GM18499 (cell line): ENCODE results near the gene TENM3.

Experiments
- ATAC-seq: cut with Tn5 transposase; IDR thresholded peaks from one replicate; pipeline ENCODE4 v1.9.1; 2021; ENCODE audit warnings: moderate number of reproducible peaks; ENCODE audit not compliant: insufficient read depth, unreplicated experiment

Gene TENM3

DNA sequence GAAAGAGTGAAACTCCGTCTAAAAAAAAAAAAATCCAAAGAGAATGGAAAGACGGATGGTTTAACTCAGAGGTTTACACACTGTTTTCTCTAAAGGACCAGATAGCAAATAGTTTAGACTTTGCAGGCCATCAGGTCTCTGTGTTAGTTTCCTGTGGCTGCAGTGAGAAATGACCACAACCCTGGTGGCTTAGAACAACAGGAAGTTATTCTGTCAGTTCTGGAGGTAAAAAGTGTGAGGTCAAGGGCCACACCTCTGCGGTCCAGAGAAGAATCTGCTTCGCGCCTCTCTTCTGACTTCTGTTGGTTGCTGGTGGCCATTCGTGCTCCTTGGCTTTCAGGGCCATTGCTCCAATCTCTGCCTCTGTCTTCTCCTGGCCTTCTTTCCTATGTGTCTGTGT is 76.9 kb downstream of the TENM3 start:
- ATAC-seq: no peak

DNA sequence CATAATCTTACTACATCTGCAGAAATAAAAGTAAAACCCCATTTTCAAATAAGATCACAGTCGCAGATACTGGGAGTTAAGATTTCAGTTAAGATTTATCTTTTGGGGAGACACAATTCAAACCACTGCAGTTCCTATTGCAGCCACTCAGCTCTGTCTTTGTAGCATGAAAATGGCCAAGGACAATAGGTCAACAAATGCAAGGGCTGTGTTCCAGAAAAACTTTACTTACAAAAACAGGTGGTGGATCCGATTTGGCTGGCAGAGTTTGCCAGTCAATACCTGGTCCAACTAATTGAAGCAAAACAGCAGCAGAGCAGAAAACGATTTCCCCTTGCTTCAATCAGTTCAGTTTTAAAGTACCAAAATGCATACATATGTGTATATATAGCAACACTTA is 77.4 kb downstream of the TENM3 start:
- no peak for ATAC-seq

DNA sequence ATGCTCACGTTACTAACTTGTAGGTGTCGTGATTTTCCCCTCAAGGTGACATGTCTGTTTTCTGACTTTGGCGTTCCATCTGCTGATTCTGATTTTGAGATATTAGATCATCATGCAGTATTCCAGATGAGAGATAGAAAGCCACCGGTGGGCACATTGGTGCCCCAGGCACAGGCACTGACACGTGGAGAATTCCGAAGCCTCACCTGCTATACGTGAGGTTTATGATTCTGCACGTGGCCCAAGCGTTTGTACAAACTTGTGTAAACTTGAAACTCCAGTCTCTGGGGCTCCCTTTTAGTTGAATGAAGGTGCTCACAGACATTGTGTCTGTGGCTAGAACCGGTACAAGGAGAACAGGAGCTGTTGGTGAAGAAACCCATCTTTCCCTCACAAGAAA is 81.1 kb downstream of the TENM3 start:
- no peak for ATAC-seq

DNA sequence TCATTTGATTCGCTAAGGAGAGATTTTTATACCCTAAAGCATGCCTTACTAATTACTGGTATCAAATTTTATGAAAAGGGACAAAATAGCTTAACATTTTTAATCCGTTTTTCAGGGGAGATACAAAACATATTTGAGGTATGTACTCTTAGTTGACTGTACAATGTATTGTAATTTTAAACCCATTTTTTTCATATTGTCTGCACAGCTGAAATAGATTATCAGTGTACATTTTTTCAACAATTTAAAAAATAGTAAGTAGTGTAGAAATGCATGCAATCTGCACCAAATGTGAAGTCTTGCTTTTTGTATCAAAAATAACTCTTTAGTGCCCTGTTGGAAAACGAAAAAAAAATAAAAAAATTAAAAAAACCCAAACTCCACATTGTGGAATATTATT is 82.2 kb downstream of the TENM3 start:
- no peak for ATAC-seq

DNA sequence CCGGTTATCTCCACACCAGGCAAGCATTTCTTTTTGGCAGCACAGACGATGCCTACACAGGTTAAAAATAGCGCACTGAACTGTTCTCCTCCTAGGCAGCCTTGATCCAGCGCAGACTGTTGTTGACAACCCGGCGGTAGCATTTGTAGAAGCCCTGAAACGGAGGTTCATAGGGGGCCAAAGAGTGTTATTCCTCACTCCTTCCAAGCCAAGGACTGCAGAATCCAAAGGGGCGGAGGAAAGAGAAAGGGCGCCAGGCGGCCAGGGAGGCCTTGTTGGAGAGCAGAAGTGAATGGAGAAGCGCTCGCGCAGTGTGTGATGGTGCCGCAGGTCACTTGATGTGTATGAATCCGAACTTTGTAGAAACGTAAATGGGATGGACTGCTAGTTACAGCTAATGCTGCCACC is 82.7 kb downstream of the TENM3 start:
- ATAC-seq: no peak

DNA sequence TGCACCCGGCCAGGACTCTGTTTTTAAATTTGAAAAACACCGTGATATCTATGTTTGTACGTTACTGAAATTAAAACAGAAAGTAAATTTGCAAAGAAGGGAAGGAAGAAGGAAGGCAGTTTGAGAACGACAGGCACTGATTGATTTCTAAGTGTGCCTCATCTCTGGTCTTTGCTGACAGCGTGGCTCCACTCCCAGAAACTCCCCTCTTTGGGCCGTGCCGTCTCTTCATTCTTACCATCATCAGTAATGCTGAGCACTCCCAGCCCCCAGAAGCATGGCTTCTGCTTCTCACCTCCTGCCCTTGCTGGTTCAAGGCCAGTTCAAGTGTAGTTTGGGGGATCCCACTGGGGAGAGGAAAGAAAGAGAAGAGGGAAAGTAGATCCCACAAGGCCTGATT is 85.3 kb downstream of the TENM3 start:
- ATAC-seq: no peak

DNA sequence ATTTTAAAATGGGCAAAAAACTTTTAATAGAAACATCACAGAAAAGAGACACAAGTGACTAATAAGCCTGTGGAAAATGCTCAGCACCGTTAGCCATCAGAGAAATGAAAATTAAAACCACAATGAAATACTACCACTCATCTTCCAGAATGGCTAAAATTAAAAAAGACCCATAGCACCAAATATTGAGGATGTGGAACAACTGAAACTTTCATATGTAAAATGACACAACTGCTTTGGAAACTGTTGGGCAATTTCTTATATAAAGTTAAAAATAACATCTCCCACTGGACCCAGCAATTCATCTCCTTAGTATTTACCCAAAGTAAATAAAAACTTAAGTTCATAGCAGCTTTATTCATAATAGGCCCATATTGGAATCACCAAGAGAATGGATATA is 94.2 kb downstream of the TENM3 start:
- no peak for ATAC-seq

DNA sequence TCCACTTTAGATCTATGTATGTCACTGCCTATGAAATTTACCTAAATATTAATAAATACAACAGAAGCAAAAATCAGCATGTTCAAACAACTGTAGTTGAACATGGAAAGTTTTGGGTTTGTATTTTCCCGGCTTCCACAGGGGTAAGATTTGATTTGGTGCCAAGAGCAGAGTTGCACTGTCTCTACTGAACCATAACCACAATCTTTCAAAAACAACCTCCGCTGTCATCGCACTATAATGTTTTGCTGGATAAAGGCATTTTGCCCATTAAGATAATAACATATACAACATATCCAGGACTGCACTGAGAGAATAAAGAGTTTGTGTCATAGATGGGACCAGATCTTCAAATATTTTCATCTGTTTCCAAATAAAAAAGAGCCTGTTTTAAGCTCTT is 94.9 kb downstream of the TENM3 start:
- no peak for ATAC-seq

DNA sequence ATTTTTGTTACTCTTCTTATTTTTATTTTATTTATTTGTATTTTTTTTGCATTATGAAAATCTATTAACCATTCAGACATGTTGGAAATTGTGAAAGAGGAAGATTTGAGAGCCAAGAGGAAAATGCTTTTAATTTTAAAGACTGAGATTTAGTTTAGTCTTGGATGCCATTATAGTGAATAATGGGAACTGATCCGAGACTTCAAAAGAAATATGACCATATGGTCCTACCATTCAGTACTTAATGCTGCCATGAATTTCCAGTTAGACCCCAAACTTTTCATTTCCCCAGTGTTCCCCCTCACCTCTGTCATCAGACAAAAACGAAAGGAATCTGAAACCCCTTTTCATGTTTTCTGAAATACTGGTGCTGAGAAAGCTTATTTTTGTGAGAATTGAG is 95.5 kb downstream of the TENM3 start:
- no peak for ATAC-seq

DNA sequence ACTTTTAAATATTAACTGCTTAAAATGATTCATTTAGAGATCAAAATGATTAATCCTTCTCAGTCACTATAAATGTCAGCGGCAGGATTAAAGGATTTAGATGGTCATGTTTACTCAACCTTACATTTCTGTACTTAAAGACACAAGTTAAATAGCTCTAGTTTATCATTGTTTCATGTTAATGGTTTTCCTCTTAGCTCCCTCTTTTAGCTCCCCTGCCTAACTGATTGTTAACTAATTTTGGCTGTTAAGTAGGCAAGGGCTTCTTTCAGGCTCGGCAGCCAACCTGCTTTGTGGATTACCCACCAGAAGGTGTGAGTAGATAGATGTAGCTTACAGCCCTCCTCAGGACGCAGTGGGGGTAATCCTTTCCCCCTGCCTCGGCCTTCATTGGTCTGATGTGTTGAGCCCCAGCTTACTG is 96.0 kb downstream of the TENM3 start:
- ATAC-seq: no peak

DNA sequence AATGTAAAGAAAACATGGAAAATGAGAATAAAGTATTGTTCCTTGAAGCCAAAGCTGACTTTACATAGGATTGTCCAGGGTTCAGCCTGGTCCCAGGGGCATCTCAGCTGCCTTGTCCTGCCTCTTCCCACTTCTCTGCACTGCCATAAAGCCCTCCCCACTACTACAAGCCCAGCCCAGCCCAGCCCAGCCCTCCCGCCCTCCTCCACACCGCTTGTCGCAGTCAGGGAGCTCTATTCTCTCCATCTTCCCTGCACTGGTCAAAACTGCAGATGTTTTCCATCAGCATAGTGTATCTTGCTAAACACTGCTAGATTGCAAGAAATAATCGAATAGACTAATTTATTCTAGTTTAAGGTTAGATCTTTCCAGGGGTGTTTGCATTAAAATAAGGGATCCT is 100.3 kb downstream of the TENM3 start:
- ATAC-seq: no peak

DNA sequence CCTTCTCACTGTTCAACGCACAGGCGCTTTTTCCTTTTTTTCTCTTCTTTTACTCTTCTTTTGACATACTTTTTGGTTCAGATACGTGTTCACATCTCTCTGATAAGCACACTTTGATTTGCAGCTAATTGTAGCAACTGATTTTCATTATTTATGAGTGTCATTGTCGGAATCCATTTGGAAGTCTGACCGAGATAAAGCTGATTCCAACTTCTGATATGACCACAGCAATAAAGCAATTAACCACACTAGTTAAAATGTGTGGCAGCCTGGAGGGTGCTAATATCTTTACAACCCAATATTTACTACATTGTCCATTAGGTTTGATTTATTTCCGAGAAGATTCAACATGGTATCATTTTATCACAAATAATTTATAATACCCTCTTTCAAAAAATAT is 101.8 kb downstream of the TENM3 start:
- no peak for ATAC-seq

DNA sequence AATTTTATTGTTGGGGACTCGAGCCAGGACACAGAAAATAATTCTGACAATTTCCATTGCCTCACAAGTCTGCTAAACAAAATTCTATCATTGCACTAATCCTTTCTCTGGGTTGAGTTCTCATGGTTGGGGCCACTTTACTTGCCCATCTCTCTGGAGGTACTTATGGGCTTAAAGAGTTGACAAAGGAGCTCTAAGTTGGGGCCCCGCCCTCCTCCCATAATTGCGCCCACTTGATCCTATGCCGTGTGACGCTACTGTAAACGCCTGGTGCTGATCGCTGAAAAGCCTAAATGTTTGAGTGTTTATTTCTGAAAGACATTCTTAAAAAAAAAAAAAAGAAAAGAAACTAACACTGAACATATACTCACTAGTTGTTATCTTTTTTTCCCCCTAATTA is 103.0 kb downstream of the TENM3 start:
- no peak for ATAC-seq

DNA sequence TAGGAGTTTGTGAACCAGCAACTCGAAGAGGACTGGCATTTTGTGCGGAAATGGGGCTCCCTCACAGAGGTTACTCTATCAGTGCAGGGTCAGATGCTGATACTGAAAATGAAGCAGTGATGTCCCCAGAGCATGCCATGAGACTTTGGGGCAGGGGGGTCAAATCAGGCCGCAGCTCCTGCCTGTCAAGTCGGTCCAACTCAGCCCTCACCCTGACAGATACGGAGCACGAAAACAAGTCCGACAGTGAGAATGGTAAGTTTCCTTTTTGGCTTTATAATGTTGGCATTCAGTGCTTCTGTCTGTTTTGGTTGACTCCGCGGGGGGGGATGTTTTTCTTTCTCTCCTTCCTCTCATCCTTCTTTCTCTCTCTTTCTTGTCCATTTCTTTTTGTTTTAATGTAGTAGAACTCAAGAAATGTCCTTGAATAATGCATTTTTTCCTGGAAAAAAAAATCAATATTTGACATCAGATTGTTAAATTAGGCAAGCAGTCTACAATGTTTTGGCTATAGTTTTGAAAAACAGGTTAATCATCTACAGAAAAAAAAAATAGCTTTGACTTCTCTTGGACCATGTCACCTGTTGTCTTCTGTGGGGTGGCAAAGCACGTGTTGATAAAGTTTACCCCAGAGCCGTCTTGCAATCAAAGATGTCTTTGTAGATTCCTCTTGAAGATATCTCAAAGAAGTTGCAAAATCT is 103.6 kb downstream of the TENM3 start:
- ATAC-seq: no peak

DNA sequence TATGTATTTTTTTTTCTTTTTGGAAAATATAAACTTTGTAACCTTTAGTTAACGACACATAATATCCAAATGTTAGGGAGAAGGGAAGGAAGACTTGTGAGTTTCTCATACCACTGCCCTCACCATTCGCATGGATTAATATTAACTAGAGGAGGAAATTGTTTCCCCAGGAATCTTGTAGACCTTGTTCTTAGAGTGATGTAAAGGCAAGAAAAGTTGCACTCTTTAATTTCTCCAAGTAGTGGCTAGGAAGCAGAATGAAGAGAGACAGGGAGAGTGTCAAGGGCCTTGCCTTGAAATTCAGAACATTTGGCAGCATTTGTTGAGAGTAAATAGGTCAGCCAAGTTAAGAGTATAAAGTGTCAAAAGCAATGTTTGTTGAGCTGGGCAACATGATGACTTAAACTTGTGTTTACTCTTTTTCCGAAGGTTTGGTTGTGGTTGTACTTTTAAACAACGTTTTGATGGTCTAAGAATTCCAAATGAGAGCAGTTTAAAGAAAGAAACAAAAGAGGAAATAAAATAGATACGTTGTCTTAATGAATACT is 105.7 kb downstream of the TENM3 start:
- no peak for ATAC-seq

DNA sequence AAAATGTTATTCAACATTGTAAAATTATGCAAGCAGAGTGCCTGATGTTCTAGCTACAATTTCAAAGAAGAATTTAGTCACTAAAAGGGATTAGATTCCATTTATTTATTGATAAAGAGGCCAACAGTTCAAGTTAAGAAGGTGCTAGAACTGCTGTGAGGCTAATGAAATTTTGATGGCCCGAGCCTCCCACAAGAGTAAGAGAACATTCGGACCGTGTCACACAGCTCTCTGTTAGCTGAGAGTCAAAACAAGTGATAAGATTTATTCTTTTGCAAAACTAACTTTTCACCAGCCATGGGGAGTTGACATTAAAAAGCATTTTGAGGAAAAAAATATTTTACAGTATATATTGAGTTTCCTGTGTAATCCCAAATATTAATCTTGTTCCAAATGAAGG is 106.8 kb downstream of the TENM3 start:
- ATAC-seq: no peak

DNA sequence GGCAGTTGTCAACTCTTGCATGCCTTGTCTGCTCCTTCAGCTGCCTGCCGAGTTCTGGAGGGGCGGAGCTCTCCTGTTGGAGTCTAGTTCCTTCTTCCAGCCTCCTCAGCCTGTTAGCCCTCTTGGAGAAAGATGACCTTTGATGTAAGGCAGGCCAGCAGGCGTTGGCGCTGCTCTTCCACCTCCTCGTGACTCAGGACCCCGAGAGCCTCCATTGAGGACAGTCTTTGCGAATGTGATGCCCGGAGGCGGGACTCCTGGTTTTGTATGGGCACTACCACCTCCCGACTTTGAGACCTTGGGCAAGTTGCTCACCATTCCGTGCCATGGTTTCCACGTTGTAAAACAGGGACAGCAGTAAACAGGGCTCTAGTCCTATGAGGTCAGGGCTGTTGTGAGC is 108.3 kb downstream of the TENM3 start:
- no peak for ATAC-seq

DNA sequence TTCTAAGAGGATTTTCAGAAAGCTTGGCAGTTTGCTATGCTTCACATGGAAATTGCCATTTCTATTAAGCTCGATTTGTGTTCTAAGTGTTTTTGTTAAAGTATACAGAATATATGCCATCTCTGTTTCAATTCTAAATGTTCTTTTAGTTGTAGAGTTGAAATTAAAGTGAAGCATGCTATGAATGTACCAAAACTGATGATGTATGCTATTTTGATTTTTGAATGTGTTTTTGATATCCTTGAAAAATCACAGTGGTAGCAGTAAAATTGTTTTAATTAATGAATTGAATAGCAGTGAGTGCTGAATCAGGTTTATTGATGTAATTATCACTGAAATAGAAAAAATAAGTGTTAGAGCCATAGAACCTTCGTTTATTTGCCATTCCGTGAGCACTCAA is 110.9 kb downstream of the TENM3 start:
- ATAC-seq: no peak

DNA sequence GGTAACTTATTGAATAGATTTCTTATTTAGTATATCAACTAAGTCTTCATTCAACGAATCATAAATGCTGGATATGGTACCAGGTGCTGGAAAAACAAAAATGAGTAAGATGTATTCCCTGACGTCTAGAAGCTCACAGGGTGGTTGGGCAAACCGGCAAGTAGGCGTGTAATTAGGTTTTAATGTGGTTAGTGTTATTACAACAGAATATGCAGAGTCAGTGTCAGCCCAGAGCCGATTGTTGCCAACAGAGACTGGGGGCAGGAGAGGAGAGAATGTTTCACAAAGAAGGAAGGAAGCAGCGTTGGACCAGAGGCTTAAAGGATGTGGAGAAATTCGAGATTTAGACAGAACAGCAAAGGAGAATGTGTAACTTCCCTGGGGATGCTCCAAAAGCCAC is 111.7 kb downstream of the TENM3 start:
- ATAC-seq: no peak

DNA sequence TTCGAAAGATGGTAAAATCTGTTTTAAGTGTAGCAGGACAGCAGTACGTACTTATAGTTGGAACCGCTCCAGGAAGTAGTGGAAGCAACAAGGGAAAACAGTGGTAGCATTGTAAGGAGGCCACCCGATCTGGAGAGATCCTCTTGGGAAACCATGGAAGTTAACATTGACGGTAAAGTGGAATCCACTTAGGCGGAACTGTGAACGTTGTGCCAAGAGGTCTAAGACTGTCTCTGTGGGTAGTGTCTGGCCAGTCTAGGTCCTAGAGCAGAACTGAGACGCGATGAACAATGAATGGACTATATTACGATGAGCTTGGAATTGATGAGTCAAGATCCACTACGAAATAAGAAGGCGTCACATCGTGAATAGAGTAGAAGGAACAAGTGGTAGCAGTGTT is 124.0 kb downstream of the TENM3 start:
- ATAC-seq: no peak

DNA sequence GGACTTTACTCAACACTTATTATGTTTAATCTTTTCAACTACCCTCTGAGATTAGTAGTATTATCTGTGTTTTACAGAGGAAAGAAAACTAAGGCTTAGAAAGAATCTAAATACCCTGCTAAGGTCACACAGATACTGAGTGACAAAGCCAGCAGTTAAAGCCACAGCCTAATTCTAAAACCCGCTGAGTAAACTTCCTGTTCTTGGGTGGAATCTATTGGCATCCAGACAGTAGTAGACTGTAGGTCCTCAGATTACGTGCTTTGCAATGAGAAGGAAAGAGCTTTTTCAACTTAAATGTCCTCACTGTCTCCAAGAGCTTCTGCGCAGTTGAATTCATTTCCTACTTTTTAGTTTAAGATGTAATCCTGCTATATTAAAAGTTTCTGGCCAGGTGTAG is 126.0 kb downstream of the TENM3 start:
- ATAC-seq: no peak

DNA sequence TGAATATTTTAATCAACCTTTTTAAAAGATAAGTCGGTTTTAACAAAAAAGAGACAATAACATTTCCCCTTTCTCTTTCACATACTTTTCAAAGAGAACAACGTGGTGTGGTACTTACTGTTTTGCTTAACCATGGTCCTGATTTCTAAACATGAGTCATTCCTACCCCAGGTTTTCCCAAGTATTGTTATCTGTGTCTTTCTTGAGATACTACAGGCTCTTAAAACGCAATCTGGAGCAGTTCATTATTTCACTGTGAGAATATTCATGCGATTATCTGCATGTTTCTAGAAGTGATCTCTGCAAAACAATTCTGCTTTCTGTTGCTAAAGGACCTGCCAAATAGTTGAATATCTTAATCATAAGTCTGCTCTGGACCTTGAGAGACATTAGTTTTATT is 127.3 kb downstream of the TENM3 start:
- no peak for ATAC-seq

DNA sequence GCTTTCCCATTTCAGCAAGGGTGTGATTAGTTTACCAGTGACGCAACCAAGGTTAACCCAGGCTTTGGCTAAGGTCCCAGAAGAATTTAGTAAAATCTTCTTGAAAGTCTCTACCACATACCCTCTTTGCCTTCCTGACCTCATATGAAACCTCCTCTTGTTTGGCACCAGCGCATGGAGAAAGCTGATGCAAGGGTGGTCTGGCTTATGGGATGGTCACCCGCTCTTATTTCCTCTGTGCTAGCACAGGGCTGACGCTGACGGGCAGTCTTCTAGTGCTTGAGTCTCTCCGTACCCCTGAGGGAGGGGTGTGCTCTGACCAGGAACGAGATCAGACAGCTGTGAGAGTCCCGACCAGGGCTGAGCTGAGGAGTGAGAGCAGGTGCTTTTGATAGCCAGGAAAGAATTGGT is 137.6 kb downstream of the TENM3 start:
- no peak for ATAC-seq
